OCI-LY3 (cell line): Measurements from ENCODE around the gene GSTO2.

Experiments
- CTCF ChIP-seq: fragments of 200-600, 300-600 bp; sonication (generic); IDR thresholded peaks from 2 replicates; pipeline ENCODE4 v1.5.1; 2014; ENCODE audit warnings: antibody characterized with exemption, low read length, low read depth
- EZH2phosphoT487 ChIP-seq: fragments of 200-600 bp; shearing (Covaris generic); IDR thresholded peaks from 2 replicates; pipeline ENCODE4 v1.6.1; 2018; ENCODE audit warnings: antibody characterized with exemption, mixed run types, low read depth

GRCh38 chr10:104306897-104307296 lies 37.9 kb downstream of the GSTO2 start:
- no peak for TF ChIP-seq EZH2phosphoT487
- TF ChIP-seq CTCF, result no peak
